IMR-90 (cell line): ENCODE measurements around the gene MAGEF1. TPM values are rescaled to one million over a fixed set of nuclear protein-coding genes. Genes with fewer than 3 reads are reported as not detected.

ENCODE experiments used
- ATAC-seq: fragments of 200-7000 bp; cut with Tn5 transposase; 2 replicates; pipeline ENCODE4 v1.9.1; 2020; ENCODE audit warnings: low read depth, mild to moderate bottlenecking, moderate library complexity
- BruUV-seq: library from RNA; stranded (reverse); fragments of 400-500 nt; replicated peaks from 2 replicates; lab custom pipeline; 2021; lab: Mats Ljungman, UMichigan
- CTCF ChIA-PET: fragments of 300-600 bp; formaldehyde crosslinking; extraction: SDS; loops from one replicate; lab custom pipeline; 2021; ENCODE audit warnings: antibody characterized with exemption; lab: Yijun Ruan, JAX
- POLR2A ChIA-PET: fragments of 300-600 bp; sonication (Branson Sonifier 250); formaldehyde crosslinking; loops from one replicate; lab custom pipeline; 2022; ENCODE audit warnings: antibody characterized with exemption; ENCODE audit not compliant: unreplicated experiment; lab: Charles Lee
- DNase-seq: peaks from one replicate; pipeline ENCODE4 v3.0.0; 2013
- H2AFZ ChIP-seq: replicated peaks from 2 replicates; pipeline ENCODE3; 2013; ENCODE audit warnings: low read length, mild to moderate bottlenecking; ENCODE audit not compliant: poor library complexity
- H2AK5ac ChIP-seq: 2 replicates; pipeline ENCODE4 v1.6.1; 2013; ENCODE audit warnings: low read depth, low read length, inconsistent platforms
- H2AK9ac ChIP-seq: replicated peaks from 2 replicates; pipeline ENCODE3; 2013; ENCODE audit warnings: mild to moderate bottlenecking, low read depth, low read length, moderate library complexity; ENCODE audit not compliant: poor library complexity
- H2BK120ac ChIP-seq: 2 replicates; pipeline ENCODE4 v1.6.1; 2013; ENCODE audit warnings: low read depth, low read length, inconsistent platforms
- H2BK15ac ChIP-seq: 3 replicates; pipeline ENCODE4 v1.6.1; 2013; ENCODE audit warnings: low read depth, low read length, inconsistent platforms
- H2BK20ac ChIP-seq: 2 replicates; pipeline ENCODE4 v1.6.1; 2013; ENCODE audit warnings: low read depth, mild to moderate bottlenecking, inconsistent platforms, low read length, moderate library complexity
- H2BK5ac ChIP-seq: 2 replicates; pipeline ENCODE4 v1.6.1; 2013; ENCODE audit warnings: mild to moderate bottlenecking, low read depth, low read length, inconsistent platforms; ENCODE audit not compliant: poor library complexity, severe bottlenecking
- H3K14ac ChIP-seq: replicated peaks from 2 replicates; pipeline ENCODE4 v1.6.1; 2013; ENCODE audit warnings: low read depth, low read length, inconsistent platforms
- H3K18ac ChIP-seq: 2 replicates; pipeline ENCODE4 v1.6.1; 2013; ENCODE audit warnings: low read depth, low read length, control low read depth
- H3K23ac ChIP-seq: 2 replicates; pipeline ENCODE4 v1.6.1; 2013; ENCODE audit warnings: low read depth, low read length, inconsistent platforms
- H3K27ac ChIP-seq: 2 replicates; pipeline ENCODE4 v1.5.1; 2013; ENCODE audit warnings: mild to moderate bottlenecking, control low read depth, low read length; ENCODE audit not compliant: insufficient read depth
- H3K27me3 ChIP-seq: 2 replicates; pipeline ENCODE4 v1.6.1; 2013; ENCODE audit warnings: low read length; ENCODE audit not compliant: control insufficient read depth, insufficient read depth
- H3K36me3 ChIP-seq: 2 replicates; pipeline ENCODE4 v1.6.1; 2013; ENCODE audit warnings: low read length, mixed read lengths; ENCODE audit not compliant: control insufficient read depth, insufficient read depth
- H3K4ac ChIP-seq: 2 replicates; pipeline ENCODE4 v1.6.1; 2013; ENCODE audit warnings: low read depth, low read length, inconsistent platforms
- H3K4me1 ChIP-seq: 2 replicates; pipeline ENCODE4 v1.6.1; 2013; ENCODE audit warnings: low read length, mixed read lengths; ENCODE audit not compliant: control insufficient read depth, insufficient read depth
- H3K4me2 ChIP-seq: 2 replicates; pipeline ENCODE4 v1.6.1; 2013; ENCODE audit warnings: low read depth, mild to moderate bottlenecking, control low read depth, low read length, moderate library complexity
- H3K4me3 ChIP-seq: 2 replicates; pipeline ENCODE4 v1.5.1; 2013; ENCODE audit warnings: low read depth, mild to moderate bottlenecking, control low read depth, low read length, moderate library complexity; ENCODE audit not compliant: insufficient read depth
- H3K56ac ChIP-seq: 2 replicates; pipeline ENCODE4 v1.6.1; 2013; ENCODE audit warnings: low read length, inconsistent platforms; ENCODE audit not compliant: insufficient read depth; ENCODE audit errors: extremely low read depth
- H3K79me1 ChIP-seq, 2 experiments: 2 replicates each; pipeline ENCODE4 v1.6.1; 2013; ENCODE audit warnings: low read length in 2 of 2, inconsistent platforms in 1 of 2, low read depth in 1 of 2
- H3K9ac ChIP-seq: 2 replicates; pipeline ENCODE4 v1.6.1; 2013; ENCODE audit warnings: low read depth, low read length, control low read depth
- H3K9me1 ChIP-seq: 2 replicates; pipeline ENCODE4 v1.6.1; 2013; ENCODE audit warnings: low read length, inconsistent platforms; ENCODE audit not compliant: insufficient read depth
- H3K9me3 ChIP-seq: 2 replicates; pipeline ENCODE4 v1.6.1; 2013; ENCODE audit warnings: low read length; ENCODE audit not compliant: control insufficient read depth, insufficient read depth
- H4K20me1 ChIP-seq: 2 replicates; pipeline ENCODE4 v1.6.1; 2013; ENCODE audit warnings: low read length, inconsistent platforms; ENCODE audit not compliant: insufficient read depth
- H4K5ac ChIP-seq: 2 replicates; pipeline ENCODE4 v1.6.1; 2013; ENCODE audit warnings: mild to moderate bottlenecking, low read depth, low read length, control low read depth
- H4K8ac ChIP-seq, 2 experiments: 2 replicates each; pipeline ENCODE4 v1.6.1; 2013; ENCODE audit warnings: low read depth in 2 of 2, low read length in 2 of 2, control low read depth in 1 of 2, inconsistent platforms in 1 of 2
- H4K91ac ChIP-seq: 2 replicates; pipeline ENCODE4 v1.6.1; 2013; ENCODE audit warnings: low read depth, low read length, inconsistent platforms; ENCODE audit not compliant: insufficient read depth
- BHLHE40 ChIP-seq: fragments of 150-350 bp; IDR thresholded peaks from 2 replicates; pipeline ENCODE4 v1.6.1; 2016; ENCODE audit warnings: mild to moderate bottlenecking, low read depth, low read length
- CEBPB ChIP-seq: IDR thresholded peaks from 2 replicates; pipeline ENCODE4 v1.6.1; 2012; ENCODE audit warnings: low read depth, low read length, improper control_type of control experiment
- CHD1 ChIP-seq: IDR thresholded peaks from 2 replicates; pipeline ENCODE4 v1.6.1; 2012; ENCODE audit warnings: low read depth, low read length, improper control_type of control experiment
- CTCF ChIP-seq: conservative IDR thresholded peaks from 2 replicates; pipeline ENCODE4 v1.5.1; 2012; ENCODE audit warnings: mild to moderate bottlenecking, low read depth, low read length, improper control_type of control experiment
- FOS ChIP-seq: fragments of 150-350 bp; IDR thresholded peaks from 2 replicates; pipeline ENCODE4 v1.6.1; 2016; ENCODE audit warnings: low read depth, low read length
- MAFK ChIP-seq: IDR thresholded peaks from 2 replicates; pipeline ENCODE4 v1.6.1; 2012; ENCODE audit warnings: low read depth, low read length, improper control_type of control experiment
- MAZ ChIP-seq: IDR thresholded peaks from 2 replicates; pipeline ENCODE4 v1.6.1; 2012; ENCODE audit warnings: low read depth, mild to moderate bottlenecking, low read length, improper control_type of control experiment, moderate library complexity, borderline replicate concordance
- MXI1 ChIP-seq: IDR thresholded peaks from 2 replicates; pipeline ENCODE4 v1.6.1; 2012; ENCODE audit warnings: low read depth, mild to moderate bottlenecking, low read length, moderate library complexity, borderline replicate concordance
- NFE2L2 ChIP-seq: fragments of 150-350 bp; IDR thresholded peaks from 2 replicates; pipeline ENCODE4 v1.6.1; 2016; ENCODE audit warnings: low read depth, mild to moderate bottlenecking, low read length
- POLR2A ChIP-seq: IDR thresholded peaks from 2 replicates; pipeline ENCODE4 v1.6.1; 2012; ENCODE audit warnings: mild to moderate bottlenecking, low read depth, low read length
- RAD21 ChIP-seq: IDR thresholded peaks from 2 replicates; pipeline ENCODE4 v1.6.1; 2012; ENCODE audit warnings: low read length, improper control_type of control experiment
- RCOR1 ChIP-seq: IDR thresholded peaks from 2 replicates; pipeline ENCODE4 v1.6.1; 2012; ENCODE audit warnings: mild to moderate bottlenecking, low read length, improper control_type of control experiment; ENCODE audit not compliant: insufficient replicate concordance
- RFX5 ChIP-seq: IDR thresholded peaks from 2 replicates; pipeline ENCODE4 v1.8.0; 2012; ENCODE audit warnings: low read depth, mild to moderate bottlenecking, low read length, moderate library complexity
- SMC3 ChIP-seq: fragments of 150-350 bp; IDR thresholded peaks from 2 replicates; pipeline ENCODE4 v1.6.1; 2016; ENCODE audit warnings: low read depth, mild to moderate bottlenecking, antibody characterized with exemption, low read length, moderate library complexity
- WGBS, 2 experiments: methylation state at CpG; one replicate each; pipeline versions ENCODE4 v1.1.5 to v1.1.7; 2013; ENCODE audit warnings: missing lambda C conversion rate in 2 of 2; ENCODE audit not compliant: insufficient read length in 1 of 2; ENCODE audit errors: extremely low coverage in 2 of 2; 5-methylcytosine and 5-hydroxymethylcytosine counted together
- dilution Hi-C: fragments of 300-500 bp; cut with HindIII; formaldehyde crosslinking; loops from one replicate; pipeline ENCODE4 v1.14.3; 2018; ENCODE audit warnings: low sequenced_read_pairs; ENCODE audit not compliant: unreplicated experiment
- in situ Hi-C: fragments of 300-500 bp; cut with MboI; formaldehyde crosslinking; loops from 3 replicates; pipeline ENCODE4 v1.14.3; 2019; ENCODE audit warnings: low sequenced_read_pairs, inconsistent platforms, mixed read lengths
- intact Hi-C: fragments of 100-400 bp; cut with micrococcal nuclease; formaldehyde crosslinking; loops from 2 replicates; pipeline ENCODE4 v1.10.0; 2022
- polyA plus RNA-seq, 3 experiments: library from polyadenylated mRNA; depleted of rRNA; stranded (reverse); fragments of >200 nt; gene quantifications; 2 replicates each; pipeline ENCODE4 v1.2.3, GENCODE V29; 2012; ENCODE audit warnings: low replicate concordance in 1 of 3
- total RNA-seq: library from RNA; depleted of rRNA; stranded (reverse); fragments of >200 nt; gene quantifications from 2 replicates; pipeline ENCODE4 v1.2.3, GENCODE V29; 2012
- TF ChIP-seq, protein P1 (sequence below): fragments of 150-350 bp; IDR thresholded peaks from 2 replicates; pipeline ENCODE4 v1.6.1; 2016; ENCODE audit warnings: low read depth, mild to moderate bottlenecking, low read length, moderate library complexity, borderline replicate concordance
- TF ChIP-seq, protein P2 (sequence below): fragments of 150-350 bp; IDR thresholded peaks from 2 replicates; pipeline ENCODE4 v1.6.1; 2017; ENCODE audit warnings: mild to moderate bottlenecking, antibody characterized with exemption, low read length, low read depth

Gene MAGEF1
- total and polyA plus RNA-seq, 2 of the 4 experiments (the other 2 are of a cell fraction): 10.6 to 19.4 TPM

- Histone ChIP-seq H3K9me1 (peaks cover 7% of the 10 kb centered on the region), H2BK20ac (no peak overlapping the region), H2BK15ac (no peak overlapping the region), H3K4ac (no peak overlapping the region), H2AFZ (no peak overlapping the region), H2BK5ac (no peak overlapping the region), H2AK5ac (no peak overlapping the region), H3K27me3 (peaks cover 26% of the 10 kb centered on the region), H4K5ac (no peak overlapping the region), H3K14ac (no peak overlapping the region), H3K79me1 (no peaks in the 10 kb centered on the region), H3K27ac (no peak overlapping the region), H4K20me1 (no peaks in the 10 kb centered on the region), H4K8ac (no peak overlapping the region), H3K36me3 (no peaks in the 10 kb centered on the region), H2BK120ac (no peak overlapping the region), H4K91ac (no peak overlapping the region), H3K56ac (no peak overlapping the region), H3K4me1 (peaks cover 20% of the 10 kb centered on the region), H3K4me2 (no peak overlapping the region), H2AK9ac (no peak overlapping the region), H3K23ac (no peak overlapping the region), H3K4me3 (no peak overlapping the region), H3K18ac (no peak overlapping the region), H3K9ac (no peak overlapping the region), H3K9me3 (no peaks in the 10 kb centered on the region)
- intact Hi-C loops: no loop called here
- 80% methylated on average over 1 of the region's 11 CpGs; no CpG with 5 or more reads in 1 of the 2 experiments for WGBS, 2 experiments
- DNase-seq: no peak
- no peak for ATAC-seq
- dilution Hi-C loops: no loop called here
- in situ Hi-C loops: no loop called here
- ChIA-PET POLR2A (no interaction called here), CTCF (no interaction called here)
- BruUV-seq: no TSS peak
- no peak for TF ChIP-seq MAFK
- no peak for TF ChIP-seq CHD1
- TF ChIP-seq, protein P1, sequence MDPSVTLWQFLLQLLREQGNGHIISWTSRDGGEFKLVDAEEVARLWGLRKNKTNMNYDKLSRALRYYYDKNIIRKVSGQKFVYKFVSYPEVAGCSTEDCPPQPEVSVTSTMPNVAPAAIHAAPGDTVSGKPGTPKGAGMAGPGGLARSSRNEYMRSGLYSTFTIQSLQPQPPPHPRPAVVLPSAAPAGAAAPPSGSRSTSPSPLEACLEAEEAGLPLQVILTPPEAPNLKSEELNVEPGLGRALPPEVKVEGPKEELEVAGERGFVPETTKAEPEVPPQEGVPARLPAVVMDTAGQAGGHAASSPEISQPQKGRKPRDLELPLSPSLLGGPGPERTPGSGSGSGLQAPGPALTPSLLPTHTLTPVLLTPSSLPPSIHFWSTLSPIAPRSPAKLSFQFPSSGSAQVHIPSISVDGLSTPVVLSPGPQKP: no peak
- no peak for TF ChIP-seq POLR2A
- TF ChIP-seq NFE2L2: no peak
- TF ChIP-seq MAZ: no peak
- no peak for TF ChIP-seq RFX5
- TF ChIP-seq CEBPB: no peak
- no peak for TF ChIP-seq MXI1
- TF ChIP-seq RAD21: no peak
- TF ChIP-seq BHLHE40: no peak
- TF ChIP-seq CTCF: no peak
- TF ChIP-seq, protein P2, sequence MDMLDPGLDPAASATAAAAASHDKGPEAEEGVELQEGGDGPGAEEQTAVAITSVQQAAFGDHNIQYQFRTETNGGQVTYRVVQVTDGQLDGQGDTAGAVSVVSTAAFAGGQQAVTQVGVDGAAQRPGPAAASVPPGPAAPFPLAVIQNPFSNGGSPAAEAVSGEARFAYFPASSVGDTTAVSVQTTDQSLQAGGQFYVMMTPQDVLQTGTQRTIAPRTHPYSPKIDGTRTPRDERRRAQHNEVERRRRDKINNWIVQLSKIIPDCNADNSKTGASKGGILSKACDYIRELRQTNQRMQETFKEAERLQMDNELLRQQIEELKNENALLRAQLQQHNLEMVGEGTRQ: no peak
- TF ChIP-seq RCOR1: no peak
- no peak for TF ChIP-seq FOS
- no peak for TF ChIP-seq SMC3
Measured at GRCh38 chr3:184682671-184683070, 29.2 kb downstream of the MAGEF1 start.
